ENCODE results near the gene NTM.

DNA sequence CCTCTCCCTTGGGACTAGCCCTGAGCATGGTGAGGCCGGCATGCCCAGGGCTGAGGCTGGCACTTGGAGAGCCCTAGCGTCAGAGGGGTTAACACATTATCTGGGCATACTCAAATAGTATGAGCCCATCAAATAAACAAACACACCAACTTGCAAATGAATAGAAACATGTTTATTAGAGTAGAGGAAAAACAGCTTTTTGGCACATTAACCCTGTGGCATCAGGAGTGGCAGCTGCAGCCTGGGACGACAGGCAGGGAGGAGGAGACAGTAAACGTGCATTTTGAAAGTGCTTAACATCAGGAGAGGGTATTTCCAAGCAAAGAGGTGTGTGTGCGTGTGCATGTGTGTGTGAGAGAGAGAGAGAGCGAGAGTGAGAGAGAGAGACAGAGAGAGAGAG lies 684.9 kb downstream of the NTM start:
- TF ChIP-seq CTCF (IDR thresholded peaks at IDR 0.05) (no peak), ZFX (IDR thresholded peaks at IDR 0.05; ENCODE audit: borderline replicate concordance) (no peak)
